Measurements from ENCODE around the gene GPC6.

The GPC6 gene

GRCh38 chr13:93270769-93271742 is 44.4 kb downstream of the GPC6 start:
- DNase-seq = no peak
- Mint-ChIP-seq H3K36me3 (ENCODE audit: low read depth) (no peaks in the 10 kb centered on the region), H3K27ac (no peak overlapping the region)

GRCh38 chr13:93279982-93280381 is 53.4 kb downstream of the GPC6 start:
- H3K4me3 Mint-ChIP-seq = no peak overlapping the region
- peaks cover 2% of the 10 kb centered on the region for H3K27me3 Mint-ChIP-seq
- no peaks in the 10 kb centered on the region for H3K4me1 Mint-ChIP-seq
- no peak overlapping the region for H3K27ac Mint-ChIP-seq
- H3K9me3 Mint-ChIP-seq = no peaks in the 10 kb centered on the region
- ATAC-seq (no peak), DNase-seq (no peak)
- H3K36me3 Mint-ChIP-seq (ENCODE audit: low read depth) = no peaks in the 10 kb centered on the region

More at GRCh38 chr13:93270769-93271742, 44.4 kb downstream of the GPC6 start:
- Mint-ChIP-seq H3K4me3 (no peak overlapping the region), H3K27me3 (no peaks in the 10 kb centered on the region), H3K9me3 (no peaks in the 10 kb centered on the region), H3K4me1 (no peaks in the 10 kb centered on the region)
- ATAC-seq = no peak

- H3K36me3 Mint-ChIP-seq (ENCODE audit: low read depth) = no peaks in the 10 kb centered on the region
- DNase-seq = no peak
- peaks cover 2% of the 10 kb centered on the region for H3K27me3 Mint-ChIP-seq
- H3K27ac Mint-ChIP-seq = no peak overlapping the region
- no peaks in the 10 kb centered on the region for H3K9me3 Mint-ChIP-seq
- H3K4me1 Mint-ChIP-seq = no peaks in the 10 kb centered on the region
- no peak for ATAC-seq
- H3K4me3 Mint-ChIP-seq = no peak overlapping the region
Observed at GRCh38 chr13:93280688-93281087, 54.1 kb downstream of the GPC6 start.

- Mint-ChIP-seq H3K4me3 (no peak overlapping the region), H3K36me3 (ENCODE audit: low read depth) (no peaks in the 10 kb centered on the region), H3K27me3 (peaks cover 2% of the 10 kb centered on the region), H3K27ac (no peak overlapping the region), H3K9me3 (no peaks in the 10 kb centered on the region), H3K4me1 (no peaks in the 10 kb centered on the region)
- ATAC-seq = no peak
- DNase-seq = no peak
Observed at GRCh38 chr13:93283255-93283654, 56.6 kb downstream of the GPC6 start.

- Mint-ChIP-seq H3K36me3 (ENCODE audit: low read depth) (no peaks in the 10 kb centered on the region), H3K9me3 (no peaks in the 10 kb centered on the region), H3K27ac (no peak overlapping the region), H3K4me1 (no peaks in the 10 kb centered on the region), H3K27me3 (peaks cover 2% of the 10 kb centered on the region), H3K4me3 (no peak overlapping the region)
- DNase-seq (no peak), ATAC-seq (no peak)
Observed at GRCh38 chr13:93284064-93284463, 57.5 kb downstream of the GPC6 start.

- no peak overlapping the region for H3K4me3 Mint-ChIP-seq
- no peaks in the 10 kb centered on the region for H3K36me3 Mint-ChIP-seq (ENCODE audit: low read depth)
- H3K9me3 Mint-ChIP-seq = no peaks in the 10 kb centered on the region
- no peak overlapping the region for H3K27ac Mint-ChIP-seq
- H3K4me1 Mint-ChIP-seq = peaks cover 4% of the 10 kb centered on the region
- DNase-seq (no peak), ATAC-seq (no peak)
- H3K27me3 Mint-ChIP-seq = peaks cover 2% of the 10 kb centered on the region
Observed at GRCh38 chr13:93286047-93286446, 59.4 kb downstream of the GPC6 start.

- no peak for DNase-seq
- Mint-ChIP-seq H3K27ac (no peak overlapping the region), H3K4me1 (peaks cover 4% of the 10 kb centered on the region), H3K36me3 (ENCODE audit: low read depth) (no peaks in the 10 kb centered on the region), H3K9me3 (no peaks in the 10 kb centered on the region), H3K4me3 (no peak overlapping the region), H3K27me3 (no peaks in the 10 kb centered on the region)
- ATAC-seq = no peak
Observed at GRCh38 chr13:93289053-93289452, 62.4 kb downstream of the GPC6 start.

GRCh38 chr13:93289842-93290241 is 63.2 kb downstream of the GPC6 start:
- DNase-seq (no peak), ATAC-seq (no peak)
- no peak overlapping the region for H3K27ac Mint-ChIP-seq
- H3K9me3 Mint-ChIP-seq = no peaks in the 10 kb centered on the region
- no peak overlapping the region for H3K4me3 Mint-ChIP-seq
- H3K4me1 Mint-ChIP-seq = peaks cover 4% of the 10 kb centered on the region
- no peaks in the 10 kb centered on the region for H3K36me3 Mint-ChIP-seq (ENCODE audit: low read depth)
- no peaks in the 10 kb centered on the region for H3K27me3 Mint-ChIP-seq

- no peak overlapping the region for H3K27ac Mint-ChIP-seq
- ATAC-seq = peak; percentile 49
- H3K36me3 Mint-ChIP-seq (ENCODE audit: low read depth) = no peaks in the 10 kb centered on the region
- no peaks in the 10 kb centered on the region for H3K27me3 Mint-ChIP-seq
- peaks cover 4% of the 10 kb centered on the region for H3K4me1 Mint-ChIP-seq
- H3K9me3 Mint-ChIP-seq = no peaks in the 10 kb centered on the region
- no peak for DNase-seq
- no peak overlapping the region for H3K4me3 Mint-ChIP-seq
Observed at GRCh38 chr13:93290503-93290902, 63.9 kb downstream of the GPC6 start.

GRCh38 chr13:93292366-93292765 is 65.8 kb downstream of the GPC6 start:
- H3K27me3 Mint-ChIP-seq = no peaks in the 10 kb centered on the region
- no peaks in the 10 kb centered on the region for H3K36me3 Mint-ChIP-seq (ENCODE audit: low read depth)
- H3K27ac Mint-ChIP-seq = no peak overlapping the region
- DNase-seq (no peak), ATAC-seq (no peak)
- peaks cover 4% of the 10 kb centered on the region for H3K4me1 Mint-ChIP-seq
- no peaks in the 10 kb centered on the region for H3K9me3 Mint-ChIP-seq
- no peak overlapping the region for H3K4me3 Mint-ChIP-seq

GRCh38 chr13:93293710-93294109 is 67.1 kb downstream of the GPC6 start:
- Mint-ChIP-seq H3K27ac (no peak overlapping the region), H3K27me3 (no peaks in the 10 kb centered on the region), H3K4me3 (no peak overlapping the region), H3K4me1 (peaks cover 4% of the 10 kb centered on the region), H3K36me3 (ENCODE audit: low read depth) (no peaks in the 10 kb centered on the region), H3K9me3 (no peaks in the 10 kb centered on the region)
- no peak for ATAC-seq
- DNase-seq = no peak

- DNase-seq (no peak), ATAC-seq (no peak)
- Mint-ChIP-seq H3K9me3 (no peaks in the 10 kb centered on the region), H3K27me3 (no peaks in the 10 kb centered on the region), H3K36me3 (ENCODE audit: low read depth) (no peaks in the 10 kb centered on the region), H3K27ac (no peak overlapping the region), H3K4me3 (no peak overlapping the region), H3K4me1 (no peaks in the 10 kb centered on the region)
Observed at GRCh38 chr13:93296584-93296983, 70.0 kb downstream of the GPC6 start.

GRCh38 chr13:93298713-93299112 is 72.1 kb downstream of the GPC6 start:
- no peak for DNase-seq

GRCh38 chr13:93304134-93304533 is 77.5 kb downstream of the GPC6 start:
- Mint-ChIP-seq H3K9me3 (no peaks in the 10 kb centered on the region), H3K36me3 (ENCODE audit: low read depth) (no peaks in the 10 kb centered on the region), H3K27me3 (no peaks in the 10 kb centered on the region), H3K4me3 (no peak overlapping the region), H3K27ac (no peak overlapping the region), H3K4me1 (no peaks in the 10 kb centered on the region)
- ATAC-seq = no peak
- no peak for DNase-seq

More at GRCh38 chr13:93298713-93299112, 72.1 kb downstream of the GPC6 start:
- Mint-ChIP-seq H3K4me3 (no peak overlapping the region), H3K9me3 (no peaks in the 10 kb centered on the region), H3K4me1 (no peaks in the 10 kb centered on the region), H3K27me3 (no peaks in the 10 kb centered on the region), H3K27ac (no peak overlapping the region), H3K36me3 (ENCODE audit: low read depth) (no peaks in the 10 kb centered on the region)
- ATAC-seq = no peak

GRCh38 chr13:93304868-93305613 is 78.4 kb downstream of the GPC6 start:
- H3K4me1 Mint-ChIP-seq = no peaks in the 10 kb centered on the region
- H3K4me3 Mint-ChIP-seq = no peak overlapping the region
- DNase-seq = no peak
- no peaks in the 10 kb centered on the region for H3K36me3 Mint-ChIP-seq (ENCODE audit: low read depth)
- H3K27ac Mint-ChIP-seq = no peak overlapping the region
- ATAC-seq = no peak
- no peaks in the 10 kb centered on the region for H3K9me3 Mint-ChIP-seq
- no peaks in the 10 kb centered on the region for H3K27me3 Mint-ChIP-seq

Measured in activated naive CD8-positive, alpha-beta T cell treated with anti-CD3 and anti-CD28 coated beads, Interleukin-2, amount 50 U/mL, for 24 hours (primary cell).